ENCODE results near the gene SIKE1.

SIKE1 gene

DNA sequence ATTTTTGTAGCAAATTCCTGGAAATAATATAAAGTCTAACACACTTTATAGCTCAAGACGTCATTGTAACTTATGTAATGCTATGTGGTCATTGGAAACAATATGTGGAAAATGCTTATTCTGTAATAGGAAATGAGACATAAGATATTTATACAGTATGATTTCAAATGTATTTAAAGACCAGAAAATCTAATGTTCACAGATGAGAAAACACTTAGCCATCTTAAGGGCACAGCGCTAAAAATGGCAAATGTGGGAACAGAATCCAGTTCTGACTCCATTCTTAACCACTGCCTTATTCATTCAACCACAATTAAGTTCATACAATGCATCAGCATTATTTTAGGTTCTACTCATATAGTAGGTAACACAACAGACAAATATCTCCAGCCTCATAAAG, 35.2 kb downstream of the SIKE1 start:
- TF ChIP-seq, protein P1, sequence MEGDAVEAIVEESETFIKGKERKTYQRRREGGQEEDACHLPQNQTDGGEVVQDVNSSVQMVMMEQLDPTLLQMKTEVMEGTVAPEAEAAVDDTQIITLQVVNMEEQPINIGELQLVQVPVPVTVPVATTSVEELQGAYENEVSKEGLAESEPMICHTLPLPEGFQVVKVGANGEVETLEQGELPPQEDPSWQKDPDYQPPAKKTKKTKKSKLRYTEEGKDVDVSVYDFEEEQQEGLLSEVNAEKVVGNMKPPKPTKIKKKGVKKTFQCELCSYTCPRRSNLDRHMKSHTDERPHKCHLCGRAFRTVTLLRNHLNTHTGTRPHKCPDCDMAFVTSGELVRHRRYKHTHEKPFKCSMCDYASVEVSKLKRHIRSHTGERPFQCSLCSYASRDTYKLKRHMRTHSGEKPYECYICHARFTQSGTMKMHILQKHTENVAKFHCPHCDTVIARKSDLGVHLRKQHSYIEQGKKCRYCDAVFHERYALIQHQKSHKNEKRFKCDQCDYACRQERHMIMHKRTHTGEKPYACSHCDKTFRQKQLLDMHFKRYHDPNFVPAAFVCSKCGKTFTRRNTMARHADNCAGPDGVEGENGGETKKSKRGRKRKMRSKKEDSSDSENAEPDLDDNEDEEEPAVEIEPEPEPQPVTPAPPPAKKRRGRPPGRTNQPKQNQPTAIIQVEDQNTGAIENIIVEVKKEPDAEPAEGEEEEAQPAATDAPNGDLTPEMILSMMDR (IDR thresholded peaks at IDR 0.05) = no peak

DNA sequence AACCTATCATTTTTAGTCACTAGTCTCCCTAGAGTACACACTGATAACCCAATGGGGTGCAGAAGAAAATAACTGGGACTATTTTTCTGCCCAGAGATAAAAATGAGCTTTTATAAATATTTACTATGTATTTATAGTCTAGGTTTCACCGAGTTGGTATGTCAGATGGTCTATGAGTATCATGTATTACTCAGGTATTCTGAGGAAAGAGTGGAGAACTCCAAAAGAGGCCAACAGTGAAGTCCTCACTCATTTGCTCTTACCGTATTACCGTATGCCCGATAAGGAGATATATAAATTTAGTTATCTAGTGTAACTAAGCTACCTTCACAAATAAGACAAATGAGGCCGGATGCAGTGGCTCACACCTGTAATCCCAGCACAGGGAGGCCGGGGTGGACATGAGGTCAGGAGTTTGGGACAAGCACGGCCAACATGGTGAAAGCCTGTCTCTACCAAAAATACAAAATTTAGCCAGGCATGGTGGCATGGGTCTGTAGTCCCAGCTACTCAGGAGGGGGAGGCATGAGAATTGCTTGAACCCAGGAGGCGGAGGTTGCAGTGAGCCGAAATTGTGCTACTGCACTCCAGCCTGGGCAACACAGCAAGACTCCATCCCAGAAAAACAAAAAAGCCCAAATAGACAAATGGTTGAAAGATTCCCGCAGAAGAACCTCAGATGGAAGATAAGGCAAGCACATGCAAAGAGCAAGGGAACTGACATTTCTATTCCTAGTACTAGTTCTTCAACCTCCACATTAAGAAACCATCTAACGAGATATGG, 38.3 kb downstream of the SIKE1 start:
- TF ChIP-seq, protein P1 (IDR thresholded peaks at IDR 0.05) = no peak

DNA sequence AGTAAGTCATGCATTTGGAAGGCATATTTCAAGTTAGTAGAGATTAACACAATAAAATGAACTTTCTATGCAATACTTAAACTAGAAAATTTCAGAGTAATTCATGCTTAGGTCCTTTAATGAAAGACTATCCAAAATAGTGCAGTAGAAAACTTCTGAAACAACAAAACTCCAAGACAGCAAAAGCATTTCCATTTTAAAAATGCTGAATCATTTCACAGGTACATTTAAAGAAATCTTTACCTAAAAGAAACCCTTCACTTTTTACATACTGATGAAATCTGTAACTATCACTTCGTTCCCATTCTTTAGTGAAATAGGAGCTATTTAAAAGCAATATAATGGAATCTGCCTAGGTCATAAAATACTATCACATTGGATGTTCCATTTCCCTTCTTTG, 40.2 kb downstream of the SIKE1 start:
- TF ChIP-seq, protein P1 (IDR thresholded peaks at IDR 0.05) = no peak

DNA sequence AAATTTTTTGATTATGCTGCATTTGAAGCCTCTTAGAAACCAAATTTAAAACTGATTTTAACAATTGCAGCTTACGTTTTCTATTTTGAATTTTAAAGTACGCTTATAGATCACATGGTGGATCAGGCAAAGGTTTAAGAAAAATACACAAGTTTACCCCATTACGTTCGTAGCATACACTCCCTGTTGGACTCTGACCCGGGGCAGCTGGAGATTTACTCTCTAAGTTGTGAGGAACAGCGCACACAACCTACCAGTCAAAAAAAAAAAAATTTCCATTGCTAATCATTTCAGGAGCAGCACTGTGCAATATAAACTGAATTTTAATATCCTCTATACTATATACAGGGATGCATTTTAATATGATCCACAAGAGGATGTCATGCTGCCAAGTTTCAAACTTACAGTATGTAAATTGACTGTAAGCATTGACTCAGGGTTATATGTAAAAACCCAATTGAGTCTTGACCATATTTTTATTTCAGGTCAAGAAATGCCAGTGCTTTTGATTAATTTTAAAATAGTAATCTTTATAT, 43.1 kb downstream of the SIKE1 start:
- TF ChIP-seq, protein P1 (IDR thresholded peaks at IDR 0.05) = no peak

DNA sequence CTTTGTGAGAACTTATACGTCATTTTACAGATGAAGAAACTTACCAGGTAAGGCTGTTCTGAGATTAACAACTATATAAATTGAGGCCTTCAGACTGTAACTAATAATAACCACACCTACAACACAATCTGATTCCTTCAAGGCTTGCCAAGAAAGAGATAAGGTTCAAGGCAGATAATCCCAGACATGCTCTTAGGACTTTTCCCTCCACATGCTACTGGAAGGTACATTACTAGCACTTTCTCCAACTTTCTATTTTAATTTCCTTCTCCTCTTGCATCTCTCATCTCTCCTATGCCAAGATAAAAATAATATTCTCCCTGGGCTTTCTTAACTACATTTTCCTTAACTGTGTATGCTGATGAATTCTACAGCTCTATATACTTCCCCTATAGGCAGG, 45.0 kb downstream of the SIKE1 start:
- TF ChIP-seq, protein P1 (IDR thresholded peaks at IDR 0.05) = no peak

DNA sequence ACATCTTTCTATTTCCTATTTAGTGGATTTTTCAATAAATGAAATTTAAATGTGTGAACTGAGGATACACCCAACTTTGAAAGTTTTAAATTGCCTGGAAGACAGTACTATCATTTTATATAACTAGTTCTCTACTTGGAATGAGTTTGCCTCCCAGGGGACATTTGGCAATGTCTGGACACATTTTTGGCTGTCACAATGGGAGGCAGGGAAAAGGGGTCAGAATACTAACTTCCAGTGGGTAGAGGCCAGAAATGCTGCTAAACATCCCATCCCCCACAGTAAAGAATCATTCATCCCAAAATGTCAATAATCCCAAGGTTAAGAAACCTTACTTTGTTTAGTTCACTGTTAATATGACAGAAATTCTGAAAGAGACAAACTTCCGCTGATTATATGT, 50.7 kb downstream of the SIKE1 start:
- TF ChIP-seq, protein P1 (IDR thresholded peaks at IDR 0.05) = no peak

DNA sequence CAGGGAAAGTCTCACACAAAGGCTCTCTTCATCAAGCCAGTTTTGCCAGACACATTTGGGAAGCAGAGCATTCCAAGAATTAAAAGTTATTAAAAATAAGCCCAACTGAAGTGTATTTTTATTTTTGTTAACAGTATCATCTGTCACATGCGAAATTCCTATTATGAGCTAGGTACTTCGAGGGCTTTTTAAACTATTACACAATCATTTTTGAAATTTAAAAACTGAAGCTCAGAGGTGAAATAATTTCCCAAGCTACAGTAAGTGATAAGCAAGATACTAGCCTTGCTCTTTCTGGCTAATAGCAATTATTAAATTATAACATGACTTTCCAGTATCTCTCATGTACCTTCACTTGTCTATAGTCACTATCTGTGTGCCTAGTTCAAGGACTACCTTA, 51.9 kb downstream of the SIKE1 start:
- TF ChIP-seq, protein P1 (IDR thresholded peaks at IDR 0.05) = no peak

Data from LNCAP (cell line).